Osteoblast (primary cell): Measurements from ENCODE around the gene SH2B2. TPM values are rescaled to one million over a fixed set of nuclear protein-coding genes. Genes with fewer than 3 reads are reported as not detected.

ENCODE experiments used
- small RNA-seq: library from RNA; depleted of rRNA; stranded (forward); fragments of <200 nt; gene quantifications from one replicate; pipeline ENCODE3, GENCODE V24; 2012
- total RNA-seq: library from RNA; depleted of rRNA; stranded (reverse); fragments of >200 nt; gene quantifications from 2 replicates; pipeline ENCODE4 v1.2.3, GENCODE V29; 2012

Gene SH2B2
- total RNA-seq, 1 donor: 2.2 TPM

Small RNAs within 50 kb of the gene (small RNA-seq; reads per million reads assigned to genes)
- not detected for gene AC005088.1
- gene MIR4285: not detected
- not detected for gene RF00019

Other genes with a start within 250 kb of the SH2B2 start
- gene SPDYE6, start 69.6 kb downstream of the SH2B2 start, total RNA-seq: not detected in 2 replicates
- gene PRKRIP1, start 109.5 kb downstream of the SH2B2 start, total RNA-seq: 14.5 and 16.5 TPM in 2 replicates
- 44.2 and 57.5 TPM in 2 replicates for gene ORAI2, start 146.7 kb downstream of the SH2B2 start, total RNA-seq
- gene ALKBH4, start 178.0 kb downstream of the SH2B2 start, total RNA-seq: 13.6 and 16.3 TPM in 2 replicates
- gene LRWD1, start 178.1 kb downstream of the SH2B2 start, total RNA-seq: 20.0 and 24.2 TPM in 2 replicates
- 27.1 and 27.9 TPM in 2 replicates for gene POLR2J, start 192.1 kb downstream of the SH2B2 start, total RNA-seq
- 1.8 and 3.3 TPM in 2 replicates for gene RASA4B, start 230.9 kb downstream of the SH2B2 start, total RNA-seq